Neural progenitor cell (in vitro differentiated cells): ENCODE data around the gene PIP4K2A. TPM values are rescaled to one million over a fixed set of nuclear protein-coding genes. Genes with fewer than 3 reads are reported as not detected.

Experiments
- DNase-seq: peaks from one replicate; pipeline ENCODE4 v3.0.0-alpha.2; 2016; ENCODE audit warnings: low spot score
- H2AFZ ChIP-seq: fragments of 200-600 bp; sonication (generic); replicated peaks from 2 replicates; pipeline ENCODE4 v1.6.1; 2016; ENCODE audit warnings: antibody characterized with exemption
- H3F3A ChIP-seq: fragments of 200-600 bp; sonication (generic); 2 replicates; pipeline ENCODE4 v1.6.1; 2016; ENCODE audit warnings: antibody characterized with exemption, low read depth
- H3K27ac ChIP-seq: fragments of 200-600 bp; sonication (generic); 2 replicates; pipeline ENCODE4 v1.5.1; 2016; ENCODE audit warnings: mild to moderate bottlenecking
- H3K27me3 ChIP-seq: fragments of 200-600 bp; sonication (generic); 2 replicates; pipeline ENCODE4 v1.6.1; 2016; ENCODE audit warnings: mild to moderate bottlenecking, moderate library complexity
- H3K36me3 ChIP-seq: fragments of 200-600 bp; sonication (generic); 2 replicates; pipeline ENCODE4 v1.5.1; 2016
- H3K4me1 ChIP-seq: fragments of 200-600 bp; sonication (generic); 2 replicates; pipeline ENCODE4 v1.6.1; 2016; ENCODE audit warnings: mixed run types
- H3K4me2 ChIP-seq: fragments of 200-600 bp; sonication (generic); 2 replicates; pipeline ENCODE4 v1.6.1; 2016
- H3K4me3 ChIP-seq: fragments of 200-600 bp; sonication (generic); 2 replicates; pipeline ENCODE4 v1.5.1; 2016
- H3K79me2 ChIP-seq: fragments of 200-600 bp; sonication (generic); 2 replicates; pipeline ENCODE4 v1.6.1; 2016; ENCODE audit warnings: low read depth
- H3K9ac ChIP-seq: fragments of 200-600 bp; sonication (generic); 2 replicates; pipeline ENCODE4 v1.6.1; 2016
- H3K9me3 ChIP-seq: fragments of 200-600 bp; sonication (generic); 2 replicates; pipeline ENCODE4 v1.5.1; 2016; ENCODE audit warnings: low read depth
- H4K20me1 ChIP-seq: fragments of 200-600 bp; sonication (generic); 2 replicates; pipeline ENCODE4 v1.6.1; 2016; ENCODE audit warnings: low read depth
- H3K27ac Mint-ChIP-seq: 3 replicates; pipeline ENCODE4 v1.8.0; 2021; ENCODE audit warnings: mixed read lengths
- H3K27me3 Mint-ChIP-seq: 2 replicates; pipeline ENCODE4 v1.8.0; 2022; ENCODE audit warnings: low read depth, mild to moderate bottlenecking, inconsistent platforms, moderate library complexity, mixed read lengths; ENCODE audit not compliant: insufficient read depth
- H3K36me3 Mint-ChIP-seq: 3 replicates; pipeline ENCODE4 v1.8.0; 2021; ENCODE audit warnings: mixed read lengths
- H3K4me1 Mint-ChIP-seq: 3 replicates; pipeline ENCODE4 v1.8.0; 2021; ENCODE audit warnings: mixed read lengths
- H3K4me3 Mint-ChIP-seq: 3 replicates; pipeline ENCODE4 v1.8.0; 2021; ENCODE audit warnings: mild to moderate bottlenecking, moderate library complexity, mixed read lengths
- H3K9me3 Mint-ChIP-seq: 3 replicates; pipeline ENCODE4 v1.8.0; 2020; ENCODE audit warnings: mixed read lengths
- CTCF ChIP-seq: fragments of 200-600 bp; sonication (generic); IDR thresholded peaks from 2 replicates; pipeline ENCODE4 v1.5.1; 2017; ENCODE audit warnings: antibody characterized with exemption, mild to moderate bottlenecking
- EZH2 ChIP-seq: fragments of 200-600 bp; sonication (generic); IDR thresholded peaks from 2 replicates; pipeline ENCODE4 v1.6.1; 2017; ENCODE audit warnings: antibody characterized with exemption, mild to moderate bottlenecking, moderate library complexity
- EZH2phosphoT487 ChIP-seq: fragments of 200-600 bp; sonication (generic); IDR thresholded peaks from 2 replicates; pipeline ENCODE4 v1.6.1; 2017; ENCODE audit warnings: antibody characterized with exemption
- total RNA-seq: library from RNA; depleted of rRNA; stranded (reverse); fragments of >200 nt; gene quantifications from 2 replicates; pipeline ENCODE4 v1.2.3, GENCODE V29; 2015; ENCODE audit warnings: low replicate concordance

PIP4K2A gene
- total RNA-seq, 1 donor from 2014 or later = 37.6 TPM

GRCh38 chr10:22545643-22546042 is 168.7 kb downstream of the PIP4K2A start:
- TF ChIP-seq CTCF (no peak), EZH2phosphoT487 (no peak), EZH2 (no peak)

GRCh38 chr10:22544325-22545068 is 169.9 kb downstream of the PIP4K2A start:
- Histone ChIP-seq H3K4me1 (peaks cover 21% of the 10 kb centered on the region), H3K79me2 (no peaks in the 10 kb centered on the region), H3F3A (peaks cover 23% of the 10 kb centered on the region), H3K27me3 (no peaks in the 10 kb centered on the region), H3K9ac (no peak overlapping the region), H2AFZ (no peak overlapping the region), H3K4me2 (no peak overlapping the region), H3K36me3 (no peaks in the 10 kb centered on the region), H3K9me3 (no peaks in the 10 kb centered on the region), H3K4me3 (no peak overlapping the region), H3K27ac (no peak overlapping the region), H4K20me1 (no peaks in the 10 kb centered on the region)
- Mint-ChIP-seq H3K9me3 (no peaks in the 10 kb centered on the region), H3K4me3 (no peak overlapping the region), H3K4me1 (peaks cover 37% of the 10 kb centered on the region), H3K36me3 (peaks cover 9% of the 10 kb centered on the region), H3K27me3 (peaks cover 5% of the 10 kb centered on the region), H3K27ac (peak overlapping the region; percentile 58)
- no peak for DNase-seq
- TF ChIP-seq EZH2phosphoT487 (no peak), EZH2 (no peak), CTCF (no peak)

More at GRCh38 chr10:22545643-22546042, 168.7 kb downstream of the PIP4K2A start:
- peaks cover 21% of the 10 kb centered on the region for H3K4me1 ChIP-seq
- H3K36me3 ChIP-seq = no peaks in the 10 kb centered on the region
- DNase-seq = no peak
- Mint-ChIP-seq H3K4me3 (no peak overlapping the region), H3K36me3 (peaks cover 8% of the 10 kb centered on the region), H3K9me3 (no peaks in the 10 kb centered on the region), H3K4me1 (peaks cover 33% of the 10 kb centered on the region), H3K27ac (no peak overlapping the region), H3K27me3 (peaks cover 4% of the 10 kb centered on the region)
- no peaks in the 10 kb centered on the region for H4K20me1 ChIP-seq
- H3K4me3 ChIP-seq = no peak overlapping the region
- H3K79me2 ChIP-seq = no peaks in the 10 kb centered on the region
- H2AFZ ChIP-seq = no peak overlapping the region
- H3K27me3 ChIP-seq = no peaks in the 10 kb centered on the region
- no peaks in the 10 kb centered on the region for H3K9me3 ChIP-seq
- H3F3A ChIP-seq = peaks cover 23% of the 10 kb centered on the region
- no peak overlapping the region for H3K4me2 ChIP-seq
- H3K9ac ChIP-seq = no peak overlapping the region
- H3K27ac ChIP-seq = no peak overlapping the region

- H3K4me1 Mint-ChIP-seq = peaks cover 41% of the 10 kb centered on the region
- Histone ChIP-seq H4K20me1 (no peaks in the 10 kb centered on the region), H3K27me3 (no peaks in the 10 kb centered on the region), H3K9ac (no peak overlapping the region), H3K9me3 (no peaks in the 10 kb centered on the region), H3K4me1 (peaks cover 14% of the 10 kb centered on the region), H3F3A (peaks cover 17% of the 10 kb centered on the region), H3K4me3 (no peak overlapping the region), H3K79me2 (no peaks in the 10 kb centered on the region), H3K27ac (no peak overlapping the region), H3K4me2 (no peak overlapping the region), H2AFZ (no peak overlapping the region), H3K36me3 (no peaks in the 10 kb centered on the region)
- no peak overlapping the region for H3K27ac Mint-ChIP-seq
- DNase-seq = no peak
- peaks cover 18% of the 10 kb centered on the region for H3K36me3 Mint-ChIP-seq
- H3K9me3 Mint-ChIP-seq = no peaks in the 10 kb centered on the region
- H3K27me3 Mint-ChIP-seq = peaks cover 7% of the 10 kb centered on the region
- TF ChIP-seq EZH2 = no peak
- no peak for TF ChIP-seq EZH2phosphoT487
- no peak for TF ChIP-seq CTCF
- no peak overlapping the region for H3K4me3 Mint-ChIP-seq
Observed at GRCh38 chr10:22542773-22543172, 171.6 kb downstream of the PIP4K2A start.
